ENCODE data around the gene TASL.
"Not testable (repeated sequence)": the region's sequence is repeated elsewhere in the genome, so short reads cannot be mapped to it uniquely, and the experiment has no call there.

TASL gene, protein sequence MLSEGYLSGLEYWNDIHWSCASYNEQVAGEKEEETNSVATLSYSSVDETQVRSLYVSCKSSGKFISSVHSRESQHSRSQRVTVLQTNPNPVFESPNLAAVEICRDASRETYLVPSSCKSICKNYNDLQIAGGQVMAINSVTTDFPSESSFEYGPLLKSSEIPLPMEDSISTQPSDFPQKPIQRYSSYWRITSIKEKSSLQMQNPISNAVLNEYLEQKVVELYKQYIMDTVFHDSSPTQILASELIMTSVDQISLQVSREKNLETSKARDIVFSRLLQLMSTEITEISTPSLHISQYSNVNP

DNA sequence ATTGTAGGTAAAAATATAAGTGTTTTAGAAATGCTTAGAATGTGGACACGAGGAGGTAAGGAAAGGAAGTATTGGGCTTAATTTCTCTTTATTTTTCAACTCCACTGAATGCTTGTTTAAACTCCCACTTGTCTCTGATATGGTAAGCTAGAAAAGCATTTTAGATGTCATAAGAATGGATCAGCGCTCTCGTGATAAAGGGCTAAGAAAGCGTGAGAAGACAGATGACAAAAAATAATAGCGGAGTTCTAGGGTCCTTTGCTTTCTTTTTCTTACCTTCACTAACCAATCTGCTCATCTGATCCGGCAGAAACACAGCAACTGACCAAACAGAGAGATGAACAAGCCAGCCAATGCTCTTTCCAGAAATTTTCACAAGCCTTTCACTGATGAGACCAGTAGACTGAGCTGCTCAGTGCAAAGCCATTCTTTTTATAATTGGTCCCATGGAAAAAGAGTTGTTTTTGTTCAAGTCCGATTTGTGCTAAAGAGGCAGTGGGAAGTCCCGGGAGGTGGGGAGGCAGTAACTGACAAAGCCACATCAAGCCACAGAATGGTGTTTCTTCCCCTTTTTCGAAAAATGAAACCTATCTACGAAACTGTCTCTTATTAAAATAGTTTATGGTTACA is at the start of gene TASL:
TSS of gene TASL (minus strand) at position 405 of the 630 bp plus-strand sequence. CDS start 17,411 bp downstream, outside the sequence.
- no peak for DNase-seq (ENCODE audit: low read depth in 3 of 3)

DNA sequence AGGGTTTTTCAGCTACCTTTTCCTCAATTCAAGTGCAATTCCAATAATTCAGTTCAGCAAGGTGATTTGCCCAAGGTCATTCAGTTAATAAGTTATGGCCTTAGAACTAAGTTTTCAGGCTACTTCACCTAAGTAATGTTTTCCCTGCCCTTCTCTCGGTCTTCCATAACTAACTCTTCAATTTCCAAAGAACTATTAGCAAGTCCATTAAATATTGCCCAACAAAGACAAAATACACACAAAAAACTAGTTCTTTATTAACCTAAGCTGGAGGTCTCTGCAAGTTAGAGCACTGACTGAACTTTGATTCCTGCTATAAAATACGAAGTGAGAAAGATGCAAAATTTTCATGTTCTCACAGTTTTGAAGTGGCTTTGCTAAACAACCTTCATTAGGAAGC is 48.8 kb upstream of the TASL start:
- DNase-seq (ENCODE audit: low read depth in 3 of 3): no peak

DNA sequence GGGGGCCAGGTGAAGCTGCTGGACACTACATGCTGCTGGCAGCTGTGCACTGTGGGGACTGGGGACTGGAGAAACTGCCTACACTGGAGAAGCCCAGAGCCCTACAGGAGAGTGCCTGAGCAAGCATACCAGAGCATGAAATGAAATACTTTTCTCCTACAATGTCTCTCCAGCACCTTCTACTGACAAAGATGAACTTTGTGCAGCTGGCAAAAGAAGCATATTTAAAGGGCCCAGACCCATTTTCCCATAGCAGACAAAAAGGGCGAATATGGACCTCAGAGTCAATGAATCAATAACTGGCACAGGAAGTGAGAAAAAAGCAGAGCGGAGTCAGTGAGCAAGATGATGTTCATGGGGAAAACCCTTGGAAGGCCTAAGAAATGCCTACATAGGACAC is 44.8 kb upstream of the TASL start:
- DNase-seq (ENCODE audit: low read depth in 3 of 3): no peak

DNA sequence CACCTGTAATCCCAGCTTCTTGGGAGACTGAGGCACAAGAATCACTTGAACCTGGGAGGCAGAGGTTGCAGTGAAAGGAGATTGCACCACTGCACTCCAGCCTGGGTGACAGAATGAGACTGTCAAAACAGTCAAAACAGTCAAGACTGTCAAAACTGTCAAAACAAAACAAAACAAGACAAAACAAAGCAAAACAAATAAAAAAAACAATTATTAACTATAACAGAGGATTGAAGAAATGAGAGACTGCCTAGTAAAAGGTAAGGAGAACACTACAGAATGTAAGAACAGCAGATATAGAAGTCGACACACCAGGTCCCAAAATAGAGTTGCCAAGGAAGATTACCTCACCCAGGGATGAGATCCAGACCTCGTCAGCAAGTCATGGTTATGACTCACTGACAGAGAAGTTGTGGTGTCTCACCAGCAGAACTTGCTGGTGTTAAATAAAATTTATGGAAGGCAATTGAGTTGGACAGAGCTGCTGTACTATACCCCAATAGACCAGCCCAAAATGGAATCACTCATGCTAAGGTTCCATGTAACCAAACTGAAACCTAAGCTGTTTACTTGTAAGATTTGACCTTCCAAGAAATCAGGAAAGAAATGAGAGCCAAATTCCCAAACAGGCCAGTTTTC is 43.5 kb upstream of the TASL start:
- DNase-seq (ENCODE audit: low read depth in 3 of 3): no peak

DNA sequence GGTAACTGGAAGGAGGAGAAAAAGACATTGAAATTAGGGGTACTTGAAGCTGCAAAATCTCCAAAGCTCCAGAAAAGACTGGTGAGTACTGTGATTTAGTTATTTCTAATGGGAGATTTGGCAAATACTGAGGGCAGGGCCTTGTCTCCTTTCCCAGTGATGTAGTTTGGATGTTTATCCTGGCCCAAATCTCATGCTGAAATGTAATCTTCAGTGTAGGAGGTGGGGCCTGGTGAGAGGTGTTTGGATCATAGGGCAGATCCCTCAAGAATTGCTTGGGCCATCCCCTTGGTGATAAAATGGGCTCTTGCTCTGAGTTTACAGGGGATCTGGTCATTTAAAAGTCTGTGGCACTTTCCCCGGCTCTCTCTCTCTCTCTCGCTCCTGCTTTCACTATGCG is 42.6 kb upstream of the TASL start:
- no peak for DNase-seq (ENCODE audit: low read depth in 3 of 3)

DNA sequence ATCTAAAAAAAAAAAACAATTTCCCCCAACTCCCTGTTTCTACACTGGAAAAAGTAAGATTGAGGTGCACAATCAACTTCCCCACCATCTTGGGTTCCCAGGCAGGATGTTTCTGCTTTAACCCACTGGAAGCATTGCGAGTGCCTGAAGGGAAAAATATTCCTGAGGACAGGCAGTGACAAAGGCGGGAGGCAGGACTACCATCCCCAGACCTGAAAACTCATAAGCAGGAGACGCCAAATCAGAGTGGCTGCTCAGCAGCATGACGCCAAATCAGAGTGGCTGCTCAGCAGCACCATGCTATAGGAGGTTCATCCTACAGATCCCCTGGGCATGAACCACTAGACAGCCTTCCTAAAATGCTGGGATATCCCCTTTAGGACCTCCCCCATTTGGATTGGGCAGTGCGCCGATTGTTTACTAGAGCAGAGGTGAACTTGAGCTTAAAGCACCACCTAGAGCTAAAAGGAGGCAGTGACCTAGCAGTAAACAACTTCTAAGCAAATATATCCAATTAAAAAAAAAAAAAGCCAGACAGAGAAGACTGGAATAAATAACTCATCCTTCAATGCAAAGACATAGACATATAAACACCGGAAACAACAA is 40.7 kb upstream of the TASL start:
- DNase-seq (ENCODE audit: low read depth in 3 of 3): no peak

DNA sequence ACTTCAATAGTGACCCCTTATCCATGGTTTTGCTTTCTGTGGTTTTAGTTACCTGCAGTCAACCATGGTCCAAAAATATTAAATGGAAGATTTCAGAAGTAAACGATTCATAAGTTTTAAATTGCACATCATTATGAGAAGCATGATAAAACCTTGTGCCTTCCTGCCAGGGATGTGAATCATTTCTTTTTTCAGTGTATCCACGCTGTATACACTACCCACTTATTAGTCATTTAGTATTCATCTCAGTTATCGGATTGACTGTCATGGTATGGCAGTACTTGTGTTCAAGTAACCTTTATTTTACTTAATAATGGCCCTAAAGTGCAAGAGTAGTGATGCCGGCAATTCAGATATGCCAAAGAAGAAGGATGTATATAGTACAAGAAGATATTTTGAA is 37.7 kb upstream of the TASL start:
- no peak for DNase-seq (ENCODE audit: low read depth in 3 of 3)

- DNase-seq (ENCODE audit: low read depth in 3 of 3): no peak
These were observed 36.2 kb upstream of the TASL start for GRCh38 chrX:30613721-30614120.

DNA sequence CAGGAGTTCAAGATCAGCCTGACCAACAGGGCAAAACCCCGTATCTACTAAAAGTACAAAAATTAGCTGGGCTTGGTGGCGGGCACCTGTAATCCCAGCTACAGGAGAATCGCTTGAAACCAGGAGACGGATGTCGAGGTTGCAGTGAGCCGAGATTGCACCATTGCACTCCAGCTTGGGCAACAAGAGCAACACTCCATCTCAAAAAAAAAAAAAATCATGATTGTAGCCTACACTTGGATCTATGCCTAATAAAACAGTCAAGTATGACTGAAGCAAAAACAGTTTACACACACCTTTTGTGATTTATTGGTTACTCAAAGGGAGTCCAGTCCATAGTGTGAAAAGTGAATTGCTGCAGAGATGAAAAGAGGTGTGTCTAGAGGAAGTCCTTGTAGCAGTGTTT is 34.7 kb upstream of the TASL start:
- no peak for DNase-seq (ENCODE audit: low read depth in 3 of 3)

- DNase-seq (ENCODE audit: low read depth in 3 of 3): no peak
These were observed 32.5 kb upstream of the TASL start for GRCh38 chrX:30610026-30610425.

DNA sequence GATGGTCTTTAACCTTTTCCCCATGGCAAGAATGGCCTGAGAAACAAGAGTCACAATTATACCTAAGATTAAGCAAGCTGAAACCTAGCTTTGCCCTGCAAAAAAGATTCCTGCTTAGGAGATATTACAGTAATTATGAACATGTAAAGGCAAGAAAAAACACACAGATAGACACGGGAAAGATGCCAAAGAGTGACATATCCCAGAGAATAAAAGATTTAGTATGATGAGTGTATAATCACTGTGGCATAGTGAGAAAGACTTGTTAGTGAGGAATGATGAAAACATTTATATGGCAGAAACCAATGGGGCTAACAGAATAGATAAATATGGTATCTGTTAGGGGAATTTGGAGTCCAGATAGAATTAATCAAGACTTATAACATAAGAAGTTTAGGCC is 29.6 kb upstream of the TASL start:
- DNase-seq (ENCODE audit: low read depth in 3 of 3): no peak

DNA sequence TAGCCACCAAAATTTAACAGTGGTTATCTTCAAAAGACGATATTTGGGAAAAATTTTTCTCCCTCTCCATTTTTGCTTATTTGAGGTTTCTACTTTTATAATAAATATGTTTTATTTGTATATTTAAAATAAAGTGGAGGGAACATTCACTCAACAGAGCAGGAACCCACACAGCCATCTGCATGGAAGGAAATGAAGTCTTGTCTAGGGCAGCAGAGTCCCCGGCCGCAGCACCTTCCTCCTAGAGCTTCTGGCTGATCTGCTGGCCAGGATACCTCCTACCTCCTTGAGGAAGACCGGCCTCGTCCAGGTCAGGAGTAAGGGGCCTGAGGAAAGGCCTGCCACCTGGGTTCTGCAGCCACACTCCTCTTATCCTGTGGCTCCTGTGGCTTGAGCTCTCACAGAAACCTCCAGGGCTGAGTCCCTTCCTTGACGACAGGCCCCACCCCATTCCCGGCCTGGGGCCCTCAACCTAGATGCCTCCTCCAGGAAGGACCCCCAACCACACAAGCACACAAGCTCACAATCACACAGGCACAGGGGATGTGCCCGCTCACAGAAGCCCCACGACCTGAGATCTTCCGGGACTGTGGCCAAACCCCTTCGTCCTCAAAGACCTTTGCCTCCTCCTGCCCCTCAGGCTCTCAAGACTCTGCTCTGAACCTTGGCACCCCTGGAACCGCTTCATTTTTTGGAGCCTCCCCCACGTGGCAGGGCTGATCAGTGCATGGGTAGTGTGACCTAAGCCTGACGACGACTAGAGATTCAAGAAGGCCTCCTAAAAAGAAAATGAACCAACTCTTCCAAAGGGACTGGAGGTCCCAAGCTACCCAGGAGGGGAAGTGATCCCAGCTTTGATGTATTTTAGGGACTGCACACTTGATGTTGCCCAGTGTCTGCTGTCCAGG is 23.0 kb upstream of the TASL start:
- DNase-seq (ENCODE audit: low read depth in 3 of 3): not testable (repeated sequence)

GRCh38 chrX:30597216-30598012 is 19.8 kb upstream of the TASL start:
- no peak for DNase-seq (ENCODE audit: low read depth in 3 of 3)

- DNase-seq (ENCODE audit: low read depth in 3 of 3): no peak
These were observed 16.1 kb upstream of the TASL start for GRCh38 chrX:30593440-30594200.

GRCh38 chrX:30592831-30593230 is 15.3 kb upstream of the TASL start:
- no peak for DNase-seq (ENCODE audit: low read depth in 3 of 3)

- no peak for DNase-seq (ENCODE audit: low read depth in 3 of 3)
These were observed 12.8 kb upstream of the TASL start for GRCh38 chrX:30590368-30590767.

DNA sequence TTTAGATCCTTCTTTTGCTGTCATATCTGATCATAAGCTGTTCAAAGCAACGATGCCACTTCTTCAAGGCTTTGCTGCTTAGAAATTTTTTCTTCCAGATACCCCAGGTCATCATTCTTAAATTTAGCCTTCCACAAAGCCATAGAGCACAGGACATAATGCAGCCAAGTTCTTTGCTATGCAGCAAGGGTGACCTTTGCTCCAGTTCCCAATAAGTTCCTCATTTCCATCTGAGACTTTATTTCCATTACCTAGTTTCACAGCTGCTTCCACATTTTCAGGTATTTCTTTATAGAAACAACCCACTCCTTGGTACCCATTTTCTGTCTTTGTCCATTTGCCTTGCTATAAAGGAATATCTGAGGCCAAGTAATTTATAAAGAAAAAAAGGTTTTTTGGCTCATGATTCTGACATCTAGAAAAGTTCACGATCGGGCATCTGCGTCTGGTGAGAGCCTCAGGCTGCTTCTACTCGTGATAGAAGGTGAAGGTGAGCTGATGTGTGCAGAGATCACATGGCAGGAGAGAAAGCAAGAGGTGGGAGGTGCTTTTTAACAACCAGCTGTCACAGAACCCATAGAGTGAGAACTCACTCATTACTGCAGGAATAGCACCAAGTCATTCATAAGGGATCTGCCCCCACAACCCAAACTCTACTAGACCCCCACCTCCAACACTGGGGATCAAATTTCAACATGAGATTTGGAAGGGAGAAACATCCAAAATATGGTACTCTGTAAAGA is 11.8 kb upstream of the TASL start:
- no peak for DNase-seq (ENCODE audit: low read depth in 3 of 3)

DNA sequence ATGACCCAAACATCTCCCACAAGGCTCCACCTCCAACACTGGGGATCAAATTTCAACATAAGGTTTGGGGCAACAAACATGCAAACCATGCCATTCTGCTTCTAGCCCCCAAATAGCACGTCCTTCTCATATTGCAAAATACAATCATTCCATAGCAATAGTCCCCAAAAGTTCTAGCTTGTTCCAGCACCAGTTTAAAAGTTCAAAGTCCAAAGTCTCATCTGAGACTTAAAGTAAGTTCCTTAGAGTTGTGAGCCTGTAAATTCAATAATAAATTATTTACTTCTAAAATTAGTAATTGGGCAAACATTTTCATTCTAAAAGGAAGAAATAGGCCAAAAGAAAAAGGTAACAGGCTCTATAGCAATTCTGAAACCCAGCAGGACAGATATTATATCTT is 8.9 kb upstream of the TASL start:
- DNase-seq (ENCODE audit: low read depth in 3 of 3): no peak

DNA sequence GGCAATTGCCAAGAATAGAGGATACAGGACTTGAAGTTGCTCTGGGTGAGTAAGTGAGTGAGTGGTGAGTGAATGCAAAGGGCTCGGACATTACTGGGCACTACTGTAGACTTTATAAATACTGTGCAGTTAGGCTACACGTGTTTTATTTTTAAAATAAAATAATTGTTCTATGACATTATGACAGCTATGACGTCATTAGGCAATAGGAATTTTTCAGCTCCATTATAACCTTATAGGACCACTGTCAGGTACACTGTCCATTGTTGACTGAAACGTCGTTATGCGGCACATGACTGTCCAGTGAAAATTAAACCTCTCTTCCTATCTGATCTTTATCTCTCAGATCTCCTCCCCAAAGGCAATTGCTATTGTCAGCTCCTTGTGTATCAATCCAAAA is 5.1 kb upstream of the TASL start:
- no peak for DNase-seq (ENCODE audit: low read depth in 3 of 3)

Measured in stimulated activated CD4-positive, alpha-beta T cell treated with anti-CD3 and anti-CD28 coated beads, TNF-alpha, amount 100 ng/mL, for 48 hours (primary cell).